ENCODE data around the gene PSAPL1.

PSAPL1 gene

DNA sequence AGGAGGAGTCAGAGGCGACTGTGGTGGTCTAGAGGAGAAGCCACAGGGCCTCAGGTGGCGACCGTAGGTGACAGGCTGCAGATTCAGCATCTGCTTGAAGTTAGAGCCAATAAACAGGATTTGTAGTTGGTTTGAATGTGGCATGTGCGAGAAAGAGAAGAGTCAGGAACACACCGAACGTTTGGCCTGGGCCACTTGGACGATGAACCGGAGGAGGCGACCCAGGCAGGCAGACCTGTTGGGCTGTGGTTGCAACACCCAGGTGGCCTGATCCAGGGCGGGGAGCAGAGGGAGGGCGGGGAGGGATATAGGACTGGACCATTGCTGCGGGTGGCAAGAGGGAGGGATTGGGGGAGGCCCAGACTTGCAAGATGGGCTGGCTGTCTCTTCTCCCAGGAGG lies 10.0 kb upstream of the PSAPL1 start:
- TF ChIP-seq GATA2 (IDR thresholded peaks at IDR 0.05; ENCODE audit: low read depth, low read length): no peak
- TF ChIP-seq GATA3 (IDR thresholded peaks at IDR 0.05; ENCODE audit: low read depth, low read length): no peak

DNA sequence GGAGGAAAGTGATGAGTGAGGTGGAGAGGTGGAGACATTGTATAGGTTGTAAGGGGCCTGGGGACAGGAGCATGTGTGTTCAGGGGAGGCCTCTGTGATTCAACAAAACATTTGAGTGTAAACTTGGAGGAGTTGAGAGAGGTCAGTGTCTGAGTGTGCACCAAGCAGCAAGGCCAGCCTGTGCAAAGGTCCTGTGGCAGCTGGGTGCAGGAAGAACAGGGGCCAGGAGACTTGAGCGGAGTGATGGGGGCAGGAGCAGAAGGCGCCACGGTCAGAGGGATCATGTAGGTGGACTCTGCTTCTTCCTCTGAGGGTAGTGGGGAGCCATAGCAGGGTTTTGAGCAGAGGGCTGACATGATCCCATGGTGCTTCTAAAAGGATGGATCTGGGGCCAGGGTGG lies 9.6 kb upstream of the PSAPL1 start:
- TF ChIP-seq GATA3 (IDR thresholded peaks at IDR 0.05; ENCODE audit: low read depth, low read length): no peak
- TF ChIP-seq GATA2 (IDR thresholded peaks at IDR 0.05; ENCODE audit: low read depth, low read length): no peak

DNA sequence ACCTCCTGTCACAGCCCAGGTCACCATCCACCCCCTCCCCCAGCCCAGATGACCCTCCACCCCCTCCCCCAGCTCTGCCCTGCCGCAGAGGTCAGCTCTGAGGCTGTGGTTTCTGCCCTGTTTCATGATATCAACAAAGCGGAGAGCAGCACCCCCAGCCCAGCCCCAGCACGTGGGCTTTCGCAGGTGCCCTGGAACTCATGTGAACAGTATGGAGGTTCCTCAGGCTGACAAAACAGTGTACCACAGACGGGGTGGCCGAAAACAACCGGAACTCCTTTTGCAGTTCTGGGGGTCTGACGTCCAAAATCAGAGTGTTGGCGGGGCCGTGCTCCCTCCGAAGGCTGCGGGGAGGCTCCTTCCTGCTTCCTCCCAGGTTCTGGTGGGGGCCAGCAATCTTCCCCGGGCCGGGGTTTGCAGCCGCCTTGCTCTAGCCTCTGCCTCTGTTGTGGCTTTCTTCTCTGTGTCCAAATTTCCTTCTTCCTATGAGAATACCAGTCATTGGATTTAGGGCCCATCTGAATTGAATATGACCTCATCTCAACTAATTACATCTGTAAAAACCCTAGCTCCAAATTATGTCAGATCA lies 7.9 kb upstream of the PSAPL1 start:
- TF ChIP-seq GATA3 (IDR thresholded peaks at IDR 0.05; ENCODE audit: low read depth, low read length) (no peak), GATA2 (IDR thresholded peaks at IDR 0.05; ENCODE audit: low read depth, low read length) (no peak)

DNA sequence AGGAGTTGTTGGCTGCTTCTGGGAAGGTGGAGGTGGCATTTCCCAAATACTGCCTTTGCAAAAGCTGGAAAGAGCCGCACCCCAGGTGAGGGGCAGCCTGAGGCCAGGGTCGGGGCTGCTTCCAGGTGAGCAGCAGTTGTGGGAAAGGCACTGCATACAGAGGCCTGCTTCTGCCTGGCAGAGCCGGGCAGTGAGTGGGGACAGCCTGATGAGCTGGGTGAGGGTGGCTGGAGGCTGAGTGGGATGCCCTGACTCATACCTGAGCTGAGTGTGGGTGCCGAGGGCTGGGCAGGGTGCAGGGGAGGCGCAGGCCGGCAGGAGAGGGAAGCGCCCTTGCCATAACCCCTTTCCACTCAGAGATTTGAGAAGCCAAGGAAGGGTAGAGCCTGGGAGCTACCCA lies 6.5 kb upstream of the PSAPL1 start:
- TF ChIP-seq GATA2 (IDR thresholded peaks at IDR 0.05; ENCODE audit: low read depth, low read length): no peak
- TF ChIP-seq GATA3 (IDR thresholded peaks at IDR 0.05; ENCODE audit: low read depth, low read length): no peak

DNA sequence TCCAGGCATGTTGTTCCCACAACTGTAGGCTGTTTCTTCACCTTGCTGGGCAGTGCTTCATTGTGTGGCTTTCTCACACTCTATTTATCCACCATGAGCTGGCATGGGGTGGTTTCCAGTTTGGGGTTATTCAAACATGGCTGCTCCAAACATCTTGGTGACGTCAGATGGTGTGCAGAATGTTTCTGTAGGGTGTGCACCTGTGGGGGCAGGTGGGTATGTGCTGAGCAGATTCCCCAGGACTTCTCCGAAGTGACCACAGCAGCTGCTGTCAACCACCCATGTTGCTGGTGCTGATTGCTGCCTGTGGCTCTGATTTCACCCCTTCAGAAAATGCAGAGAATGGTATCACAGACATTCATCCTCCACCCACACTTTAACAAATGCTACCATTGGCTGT lies 5.0 kb upstream of the PSAPL1 start:
- no peak for TF ChIP-seq GATA2 (IDR thresholded peaks at IDR 0.05; ENCODE audit: low read depth, low read length)
- TF ChIP-seq GATA3 (IDR thresholded peaks at IDR 0.05; ENCODE audit: low read depth, low read length): no peak

DNA sequence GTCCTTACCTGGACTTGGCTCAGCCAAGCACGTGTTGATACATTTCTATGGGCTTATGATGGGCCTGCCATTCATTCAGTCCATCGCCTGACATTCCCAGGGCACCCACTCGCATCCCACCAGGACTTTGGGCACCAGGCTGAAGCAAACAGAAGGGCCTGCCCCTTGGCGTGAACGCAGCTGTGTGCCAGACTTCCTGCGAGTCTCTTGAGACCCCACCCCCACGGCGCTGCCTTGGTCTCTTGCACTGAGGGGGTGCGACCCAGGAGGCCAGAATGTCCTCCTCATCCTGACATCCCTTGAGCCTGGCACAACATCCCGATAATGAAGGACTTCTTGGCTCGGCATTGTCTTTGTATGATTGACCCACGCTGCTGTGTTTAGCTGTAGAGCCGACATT lies 1.5 kb upstream of the PSAPL1 start:
- TF ChIP-seq GATA2 (IDR thresholded peaks at IDR 0.05; ENCODE audit: low read depth, low read length) (no peak), GATA3 (IDR thresholded peaks at IDR 0.05; ENCODE audit: low read depth, low read length) (no peak)

DNA sequence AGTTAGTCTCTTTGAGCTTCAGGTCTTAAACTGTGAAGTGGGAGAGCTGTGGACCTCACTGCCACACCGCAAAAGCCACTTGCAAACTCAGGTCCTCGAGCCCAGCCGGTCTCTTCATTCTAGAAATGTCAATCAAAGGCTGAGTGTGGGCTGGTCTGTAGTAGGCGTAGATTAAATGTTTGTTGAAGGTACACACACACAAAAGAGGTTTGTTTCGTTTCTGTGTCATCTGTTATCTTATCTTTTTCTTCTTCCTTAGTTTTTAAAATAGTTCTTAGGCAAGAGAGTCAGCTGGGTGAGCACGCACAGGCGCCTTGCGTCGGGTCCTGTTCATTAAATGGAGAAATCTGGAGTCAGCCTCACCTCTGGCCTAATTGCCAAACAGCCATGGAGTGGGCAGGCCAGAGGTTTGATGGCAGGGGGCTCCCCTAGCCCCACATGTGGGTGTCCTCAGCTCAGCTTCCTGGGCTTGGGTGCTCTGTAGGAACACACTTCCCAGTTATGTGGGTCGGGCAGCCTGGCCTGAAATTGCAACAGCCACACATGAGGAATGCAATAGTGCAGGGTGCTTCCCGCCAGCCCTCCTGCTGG lies 836 bp upstream of the PSAPL1 start:
- TF ChIP-seq GATA3 (IDR thresholded peaks at IDR 0.05; ENCODE audit: low read depth, low read length) (no peak), GATA2 (IDR thresholded peaks at IDR 0.05; ENCODE audit: low read depth, low read length) (no peak)

DNA sequence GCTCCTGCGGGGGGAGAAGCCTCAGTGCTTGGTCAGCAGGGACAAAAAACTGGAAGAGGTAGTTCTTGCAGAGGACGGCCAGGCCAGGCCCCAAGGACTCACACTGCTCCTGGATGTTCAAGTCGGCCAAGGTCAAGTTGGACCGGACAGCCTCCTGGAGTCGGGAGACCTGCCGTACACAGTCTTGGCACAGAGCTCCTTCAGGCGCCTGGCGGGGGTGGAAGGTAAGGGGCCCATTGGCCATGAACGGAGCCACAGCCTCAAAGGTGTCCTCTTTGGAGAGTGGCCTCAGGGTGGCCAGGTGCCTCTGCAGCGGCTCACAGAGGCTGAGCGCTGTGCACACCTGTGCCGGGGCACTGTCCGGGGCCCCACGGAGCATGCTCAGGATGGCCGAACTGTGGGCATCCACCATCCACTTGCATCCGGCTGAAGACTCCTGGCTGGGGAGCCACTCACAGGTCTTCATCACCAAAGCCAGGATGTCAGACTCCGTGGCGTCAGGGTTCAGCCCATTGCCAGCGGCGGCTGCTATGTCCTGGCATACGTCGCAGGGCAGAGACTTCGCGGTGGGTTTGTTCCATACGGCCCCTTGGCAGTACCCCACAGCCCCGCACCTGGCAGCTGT lies 477 bp downstream of the PSAPL1 start:
- TF ChIP-seq GATA3 (IDR thresholded peaks at IDR 0.05; ENCODE audit: low read depth, low read length) (no peak), GATA2 (IDR thresholded peaks at IDR 0.05; ENCODE audit: low read depth, low read length) (no peak)

DNA sequence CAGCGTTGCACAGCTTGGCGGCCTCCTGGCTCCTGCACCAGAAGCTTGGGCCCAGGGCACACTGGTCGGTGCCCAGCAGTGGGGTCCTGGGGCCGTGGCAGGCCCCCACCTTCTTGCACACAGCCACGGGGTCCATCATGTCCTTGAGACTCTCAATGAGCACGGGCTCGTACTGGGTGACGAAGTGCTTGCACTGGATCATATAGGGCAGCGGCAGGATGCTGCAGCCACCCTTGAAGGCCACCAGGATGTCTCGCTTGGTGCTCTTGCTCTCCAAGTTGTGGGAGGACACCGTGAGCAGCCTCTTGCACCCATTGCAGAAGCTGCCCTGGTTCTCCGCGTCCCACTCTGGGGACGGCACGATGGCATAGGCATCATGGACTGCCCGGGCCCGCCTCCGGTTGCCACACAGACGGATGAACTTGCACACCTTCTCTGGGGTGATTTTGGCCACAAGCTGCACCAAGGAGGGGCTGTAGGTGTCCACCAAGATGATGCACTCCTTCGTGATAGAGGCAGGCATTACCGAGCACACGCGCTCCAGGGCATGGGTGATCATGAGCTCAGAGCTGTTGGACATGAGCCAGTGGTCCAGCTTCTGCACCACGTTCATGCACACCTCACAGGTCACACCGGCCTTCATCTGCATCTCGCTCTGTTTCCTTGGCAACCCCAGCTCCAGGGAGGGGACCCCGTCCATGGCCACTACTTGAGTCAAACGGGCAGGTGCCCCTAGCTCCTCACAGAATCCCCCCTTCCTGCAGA lies 1.2 kb downstream of the PSAPL1 start:
- TF ChIP-seq GATA3 (IDR thresholded peaks at IDR 0.05; ENCODE audit: low read depth, low read length) (no peak), GATA2 (IDR thresholded peaks at IDR 0.05; ENCODE audit: low read depth, low read length) (no peak)

DNA sequence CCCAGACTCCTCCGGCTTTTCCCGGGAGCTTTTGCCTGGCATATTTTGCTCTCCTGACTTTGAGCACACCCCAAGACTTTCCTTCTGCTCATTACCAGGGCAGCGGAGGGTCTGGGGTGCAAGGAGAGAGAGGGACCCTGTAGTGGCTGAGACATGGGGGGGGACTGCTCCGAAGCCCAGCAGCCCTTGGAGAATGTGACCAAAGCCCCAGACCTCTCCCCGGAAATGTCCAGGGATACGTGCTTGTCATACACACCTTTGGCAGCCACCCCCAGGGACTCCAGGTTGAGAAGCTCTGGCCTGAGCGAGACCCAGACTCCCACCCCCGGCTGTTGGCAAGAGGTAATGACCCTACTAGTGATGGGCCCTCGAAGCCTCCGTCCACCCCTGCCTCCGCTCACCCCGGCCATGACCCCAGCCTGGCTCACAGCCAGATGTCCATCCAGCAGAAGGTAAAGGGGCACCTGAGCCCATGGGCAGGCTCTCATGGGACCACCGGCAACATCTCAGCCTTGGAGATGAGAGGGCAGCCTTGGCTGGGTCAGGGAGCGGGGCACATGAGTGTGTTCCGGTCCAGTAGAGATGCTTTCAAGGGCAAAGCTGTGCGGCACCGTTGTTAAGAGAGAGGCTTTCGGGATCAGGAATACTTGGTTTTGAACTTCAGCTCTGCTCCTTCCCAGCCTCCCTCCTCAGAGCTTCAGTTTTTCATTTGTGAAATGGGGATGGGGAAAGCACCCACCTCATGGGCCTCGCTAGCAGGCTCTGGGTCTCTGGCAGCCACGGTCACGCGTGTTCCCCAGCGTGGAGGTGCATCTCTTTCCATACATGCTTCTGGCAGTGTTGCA lies 2.0 kb downstream of the PSAPL1 start:
- no peak for TF ChIP-seq GATA3 (IDR thresholded peaks at IDR 0.05; ENCODE audit: low read depth, low read length)
- TF ChIP-seq GATA2 (IDR thresholded peaks at IDR 0.05; ENCODE audit: low read depth, low read length): no peak

DNA sequence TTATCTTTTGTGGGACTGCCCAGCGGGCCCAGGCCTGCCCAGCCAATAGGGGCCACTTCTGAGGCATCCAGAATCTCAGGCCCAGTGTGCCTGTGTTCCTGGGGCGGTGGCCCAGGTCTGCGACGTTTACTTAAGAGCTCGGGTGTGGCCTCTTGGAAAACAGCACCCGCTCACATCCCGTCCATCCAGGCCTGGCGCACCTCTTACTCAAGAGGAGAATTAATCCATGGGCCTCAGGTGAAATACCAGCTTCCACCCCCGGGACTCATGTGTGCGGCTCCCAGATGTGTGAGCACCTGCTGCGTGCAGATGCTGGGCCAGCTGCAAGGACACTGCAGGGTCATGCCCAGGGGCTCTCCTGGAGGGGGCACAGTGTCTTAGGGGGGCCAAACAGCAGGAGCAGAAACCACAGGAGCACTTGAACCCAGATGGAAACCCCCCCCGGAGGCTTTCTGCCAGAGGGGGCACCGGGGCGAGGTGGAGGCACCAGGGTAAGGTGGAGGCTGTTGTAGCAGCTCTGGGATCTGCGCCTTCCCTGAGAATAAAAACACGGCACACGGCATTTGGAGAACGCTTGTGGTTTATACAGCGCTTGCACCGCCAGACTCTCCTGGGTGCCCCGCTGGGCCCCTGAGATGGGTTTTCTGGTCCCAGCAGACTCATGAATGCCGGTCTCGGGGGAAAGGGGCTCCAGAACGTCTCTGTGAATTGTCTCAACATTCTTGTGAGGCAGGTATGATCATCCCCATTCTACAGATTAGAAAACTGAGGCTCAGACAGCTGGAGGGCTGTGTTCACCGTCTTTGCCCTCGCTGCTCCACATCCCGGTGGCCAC lies 2.8 kb downstream of the PSAPL1 start:
- TF ChIP-seq GATA3 (IDR thresholded peaks at IDR 0.05; ENCODE audit: low read depth, low read length): no peak
- TF ChIP-seq GATA2 (IDR thresholded peaks at IDR 0.05; ENCODE audit: low read depth, low read length): no peak

DNA sequence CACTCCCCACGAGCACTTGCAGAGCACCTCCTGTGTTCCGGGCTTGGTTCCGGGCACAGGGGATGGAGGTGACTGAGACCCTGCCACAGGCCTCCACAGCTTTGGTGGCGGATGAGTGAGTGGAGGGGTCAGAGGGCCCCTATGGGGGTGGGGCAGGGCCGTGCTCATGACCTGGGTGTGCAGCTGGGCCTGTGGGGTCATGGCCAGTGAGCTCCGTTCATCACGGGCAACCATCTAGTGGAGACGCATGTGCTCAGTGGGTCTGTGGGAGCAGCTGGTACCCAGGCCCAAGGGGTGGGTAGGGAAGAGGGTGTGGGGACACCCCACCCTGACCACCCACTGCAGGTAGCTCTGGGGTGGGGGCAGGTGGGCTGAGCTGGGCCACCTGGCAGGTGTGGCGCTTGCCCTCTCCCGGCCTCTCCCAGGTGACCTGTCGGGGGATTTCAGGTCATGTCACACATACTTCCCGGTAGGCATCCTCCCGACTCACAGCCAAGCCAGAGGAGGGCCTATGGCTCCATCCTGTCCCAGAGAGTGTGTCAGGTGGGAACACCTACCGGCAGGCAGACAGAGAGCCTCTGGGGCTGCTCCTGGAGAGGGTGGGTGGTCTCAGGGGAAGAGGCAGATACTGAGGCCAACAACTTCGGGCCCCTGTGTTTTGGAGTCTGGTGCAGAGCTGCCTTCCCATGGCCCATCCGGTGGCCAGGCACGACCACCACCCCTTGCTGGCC lies 3.6 kb downstream of the PSAPL1 start:
- TF ChIP-seq GATA3 (IDR thresholded peaks at IDR 0.05; ENCODE audit: low read depth, low read length) (no peak), GATA2 (IDR thresholded peaks at IDR 0.05; ENCODE audit: low read depth, low read length) (no peak)
